NCI-H1417 treated with DMSO at 0.1 percent for 48 hours (cell line): ENCODE data around the gene KSR2.

Source experiments
- DNase-seq: peaks from one replicate; lab custom pipeline; 2025; lab: John Stamatoyannopoulos, UW

Gene KSR2

GRCh38 chr12:117692512-117692911 lies 276.3 kb downstream of the KSR2 start:
- DNase-seq, result no peak

DNA sequence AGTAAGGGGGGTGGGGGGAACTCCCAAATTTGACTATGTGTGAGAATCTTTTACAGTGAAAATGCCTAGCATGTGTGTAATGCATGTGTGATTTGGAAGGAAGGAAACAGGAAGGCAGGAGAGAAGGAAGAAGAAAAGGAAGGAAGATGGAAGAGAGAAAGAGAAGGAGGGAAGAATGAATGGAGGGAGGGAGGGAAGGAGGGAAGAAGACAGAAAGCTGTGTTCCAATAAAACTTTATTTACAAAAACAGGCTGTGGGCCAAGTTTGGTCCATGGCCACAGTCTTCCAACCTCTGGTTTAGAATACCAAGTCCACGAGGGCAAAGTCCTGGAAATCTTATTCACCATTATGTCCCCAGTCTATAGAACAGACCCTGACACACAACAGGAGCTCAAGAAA lies 278.9 kb downstream of the KSR2 start:
- no peak for DNase-seq

- no peak for DNase-seq
These were observed 280.3 kb downstream of the KSR2 start for GRCh38 chr12:117688446-117688845.

DNA sequence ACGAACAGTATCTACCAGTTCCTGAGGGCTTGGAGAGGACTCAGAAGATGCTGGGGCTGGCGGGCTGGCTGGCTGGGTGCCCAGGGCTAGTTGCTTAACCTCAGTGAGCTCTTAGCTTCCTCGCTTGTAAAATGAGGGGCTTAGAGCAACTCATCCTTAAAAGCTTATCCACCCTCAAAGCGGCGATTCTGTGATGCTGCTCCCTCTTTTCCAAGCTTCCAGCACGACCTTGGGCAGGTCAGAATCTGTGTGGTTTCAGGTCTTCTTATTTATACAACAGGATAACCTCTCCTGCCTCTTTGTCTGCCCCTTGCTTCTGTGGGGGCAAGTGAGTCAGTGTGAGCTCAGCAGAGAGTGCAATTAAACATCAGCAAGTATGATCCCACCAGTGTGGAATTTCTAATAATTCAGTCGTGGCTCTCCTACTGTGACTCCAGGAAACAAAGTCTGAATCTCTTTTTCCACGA lies 281.8 kb downstream of the KSR2 start:
- no peak for DNase-seq

GRCh38 chr12:117686210-117686609 lies 282.6 kb downstream of the KSR2 start:
- DNase-seq, result no peak

DNA sequence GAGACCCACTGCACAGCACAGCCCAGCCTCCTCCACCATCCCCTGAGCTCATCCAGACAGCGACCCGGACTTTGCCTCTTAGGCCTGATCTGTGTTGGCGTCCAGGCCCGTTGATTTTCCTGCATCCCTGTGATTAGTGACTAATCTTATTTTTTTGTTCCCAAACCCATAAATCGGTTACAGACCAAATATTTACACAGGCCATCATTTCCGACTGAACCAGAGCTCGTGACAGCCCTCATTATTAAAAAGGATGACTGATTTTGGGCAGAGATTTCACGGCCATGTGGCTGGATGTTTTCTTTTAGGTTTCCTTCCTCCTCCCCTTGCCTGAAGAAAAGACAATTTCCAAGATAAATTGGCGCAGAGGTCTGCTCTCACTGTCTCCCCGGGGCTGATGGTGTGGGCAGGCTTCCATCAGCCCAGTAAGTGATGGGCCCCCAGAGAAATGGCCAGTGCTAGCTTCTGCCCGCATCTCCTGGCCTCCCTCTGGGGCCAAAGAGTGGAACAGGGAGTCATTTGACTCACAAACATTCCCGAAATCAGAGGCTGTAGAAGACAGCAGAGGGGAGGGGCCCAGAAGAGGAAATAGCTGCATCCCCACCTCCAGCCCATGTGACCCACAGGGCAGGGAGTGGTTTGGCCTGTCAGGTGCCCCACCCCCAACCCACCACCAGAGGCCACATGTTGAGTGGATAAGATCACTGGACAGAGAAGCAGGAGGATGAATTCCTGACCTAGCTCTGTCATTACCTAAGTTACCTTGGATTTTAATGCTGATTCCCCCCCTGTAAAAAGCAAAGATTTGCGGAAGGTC lies 283.5 kb downstream of the KSR2 start:
- DNase-seq, result peak; percentile 12

DNA sequence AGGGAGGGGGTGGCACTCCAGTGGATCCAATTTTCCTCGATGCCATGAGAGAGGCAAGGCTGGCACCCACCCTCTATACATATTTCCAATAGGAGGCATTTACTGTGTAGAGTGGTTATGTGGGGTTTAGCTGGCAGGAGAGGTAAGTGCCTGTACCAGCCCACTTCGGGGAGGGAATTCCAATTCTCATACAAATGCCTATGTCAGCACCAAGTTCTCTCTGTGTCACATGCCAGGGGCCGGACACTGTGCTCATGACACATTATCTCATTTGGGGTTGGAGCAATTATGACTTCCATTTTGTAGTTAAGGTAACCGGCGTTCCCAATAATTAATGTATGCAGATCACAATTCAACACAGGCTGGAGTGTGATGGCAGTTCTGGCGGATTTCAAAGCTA lies 284.3 kb downstream of the KSR2 start:
- no peak for DNase-seq

- no peak for DNase-seq
These were observed 288.5 kb downstream of the KSR2 start for GRCh38 chr12:117680312-117680711.

DNA sequence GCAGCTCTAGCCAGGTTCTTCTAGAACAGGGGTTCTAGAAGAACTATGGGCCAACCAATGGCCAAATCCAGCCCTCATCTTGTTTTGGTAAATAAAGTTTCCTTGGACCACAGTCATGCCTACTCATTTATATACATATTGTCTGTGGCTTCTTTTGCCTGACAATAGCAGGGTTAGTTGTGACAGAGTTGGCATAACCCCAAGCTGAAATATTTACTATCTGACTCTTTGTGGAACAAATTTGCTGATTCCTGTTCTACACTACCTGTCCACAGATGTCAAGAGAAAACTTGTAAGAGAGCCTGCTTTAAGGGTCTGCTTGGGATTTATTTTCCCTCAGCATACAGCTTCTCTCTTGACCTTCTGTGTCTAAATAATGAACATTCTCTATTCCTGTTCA lies 289.0 kb downstream of the KSR2 start:
- DNase-seq, result no peak

DNA sequence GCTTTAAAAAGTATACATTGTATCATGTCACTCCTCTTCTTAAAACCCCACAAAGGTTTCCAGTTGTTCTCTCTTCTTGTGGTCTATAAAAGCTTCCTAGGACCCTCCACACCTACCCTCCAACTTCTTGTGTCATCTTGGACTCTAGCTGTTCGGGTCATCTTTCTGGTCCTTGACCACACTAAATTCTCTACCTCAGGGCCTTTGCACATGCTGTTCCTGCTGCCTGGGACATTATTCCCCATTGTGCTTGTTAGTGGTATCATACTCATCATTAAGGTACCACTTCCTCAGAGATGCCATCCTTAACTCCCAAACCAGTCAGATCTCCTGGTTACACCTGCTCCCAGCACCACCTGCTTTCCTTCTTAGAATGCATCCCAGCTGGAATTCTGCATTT lies 294.0 kb downstream of the KSR2 start:
- DNase-seq, result no peak

- no peak for DNase-seq
These were observed 294.5 kb downstream of the KSR2 start for GRCh38 chr12:117674313-117674712.

- DNase-seq, result no peak
These were observed 297.1 kb downstream of the KSR2 start for GRCh38 chr12:117671734-117672133.

DNA sequence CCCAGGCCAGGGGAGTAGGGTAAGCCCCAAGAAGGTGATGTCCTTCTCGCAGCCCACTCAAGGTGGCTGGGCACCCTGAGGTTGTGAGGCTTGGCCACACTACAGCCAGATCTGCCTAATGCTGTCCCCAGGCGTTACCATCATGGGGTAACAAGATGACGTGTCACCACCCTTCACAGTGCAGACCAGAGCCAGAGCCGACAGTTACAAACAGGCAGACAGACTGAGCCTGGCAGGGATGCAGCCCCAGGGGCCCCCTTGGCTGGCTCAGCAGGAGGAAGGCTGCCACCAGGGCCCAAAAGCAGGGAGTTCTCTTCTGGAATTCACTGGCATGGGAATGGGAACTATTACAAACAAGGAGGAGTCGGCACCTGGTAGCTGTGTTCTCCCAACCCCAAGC lies 304.6 kb downstream of the KSR2 start:
- DNase-seq, result no peak

DNA sequence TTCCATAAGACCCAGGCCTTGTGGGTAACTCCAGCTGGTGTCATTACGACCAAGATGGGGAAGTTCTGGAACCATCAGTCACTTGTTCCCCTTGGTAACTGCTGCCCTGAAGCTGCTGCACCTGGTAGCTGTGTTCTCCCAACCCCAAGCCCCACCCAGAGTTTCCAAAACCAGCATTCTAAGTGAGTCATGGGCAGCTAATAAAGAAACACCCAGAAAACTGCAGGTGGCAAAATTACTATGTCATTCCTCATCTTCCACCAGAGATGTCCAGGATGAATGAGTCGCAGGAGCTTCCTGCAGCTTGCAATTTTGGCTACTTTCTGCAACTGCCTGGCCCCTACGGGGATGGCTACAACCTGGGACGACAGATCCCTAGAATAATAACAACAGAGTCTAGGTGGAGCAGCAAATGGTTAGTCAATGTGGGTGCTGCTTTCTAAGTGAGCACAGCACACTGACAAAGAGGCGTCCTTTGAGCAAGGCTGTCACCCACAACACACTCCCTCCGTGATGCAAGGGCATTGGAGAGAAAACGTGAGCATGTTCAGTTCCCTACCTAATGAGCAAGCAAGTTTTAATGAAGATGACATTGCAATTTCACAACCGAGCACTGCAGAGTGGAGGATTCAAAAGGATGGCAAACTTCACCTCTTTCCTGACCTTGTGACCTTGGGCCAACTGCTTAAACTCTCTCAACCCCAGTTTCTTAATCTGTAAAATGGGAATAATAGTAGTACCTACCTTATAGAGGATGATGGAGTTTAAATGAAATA lies 306.0 kb downstream of the KSR2 start:
- no peak for DNase-seq

DNA sequence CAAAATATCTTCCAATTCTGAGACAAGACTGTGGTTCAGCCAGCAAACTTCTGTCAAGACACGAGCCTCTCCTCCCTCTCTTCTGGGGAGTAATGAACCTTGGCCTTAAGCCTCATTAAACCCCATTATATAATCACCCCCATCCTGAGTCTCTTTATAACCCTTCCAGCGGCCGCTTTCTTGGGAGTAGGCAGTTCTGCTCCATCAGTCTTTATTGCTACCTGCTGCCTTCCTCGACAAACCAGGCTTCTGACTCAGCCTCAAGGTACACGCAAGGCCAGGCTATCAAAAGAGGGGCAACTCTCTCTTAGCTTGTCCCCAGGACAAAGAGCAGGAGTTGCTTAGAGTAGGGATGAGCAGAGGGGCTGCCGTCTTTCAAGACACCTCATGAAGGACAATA lies 306.6 kb downstream of the KSR2 start:
- no peak for DNase-seq

DNA sequence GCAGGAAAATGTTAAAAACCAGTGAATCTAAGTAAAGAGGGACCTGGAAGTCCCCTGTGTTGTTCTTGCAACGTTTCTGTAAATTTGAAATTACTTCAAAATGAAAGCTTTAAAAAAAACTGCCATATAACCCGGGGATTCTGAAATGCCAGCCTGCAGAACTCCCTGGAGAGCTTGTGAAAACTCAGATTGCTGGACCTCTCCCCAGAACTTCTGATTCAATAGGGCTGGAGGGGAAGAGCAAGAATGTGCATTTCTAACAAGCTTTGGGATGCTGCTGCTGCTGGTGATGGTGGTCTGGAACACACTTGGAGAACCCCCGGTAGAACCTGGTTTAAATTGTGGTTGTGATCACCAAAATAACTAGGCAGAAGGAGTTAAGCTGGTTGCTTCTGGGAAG lies 307.3 kb downstream of the KSR2 start:
- DNase-seq, result no peak

GRCh38 chr12:117660896-117661295 lies 307.9 kb downstream of the KSR2 start:
- DNase-seq, result no peak

DNA sequence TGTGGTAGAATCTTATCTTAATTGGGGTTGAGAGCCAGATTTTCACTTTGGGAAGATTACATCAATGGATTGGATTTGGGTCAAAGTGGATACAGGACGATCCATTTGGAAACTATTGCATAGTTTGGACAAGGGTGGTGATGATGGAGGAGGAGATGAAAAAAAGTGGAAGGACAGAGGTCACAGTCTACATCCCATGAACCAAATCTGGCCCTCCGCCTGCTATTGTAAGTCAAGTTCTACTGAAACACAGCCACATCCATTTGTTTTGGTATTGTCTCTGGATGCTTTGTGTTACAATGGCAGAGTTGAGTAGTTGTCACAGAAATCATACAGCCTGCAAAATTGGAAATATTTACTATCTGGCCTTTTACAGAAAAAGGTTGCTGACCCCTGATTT lies 310.6 kb downstream of the KSR2 start:
- no peak for DNase-seq

- DNase-seq, result no peak
These were observed 319.0 kb downstream of the KSR2 start for GRCh38 chr12:117649796-117650195.

- peak; percentile 30 for DNase-seq
These were observed 322.3 kb downstream of the KSR2 start for GRCh38 chr12:117646520-117646919.

DNA sequence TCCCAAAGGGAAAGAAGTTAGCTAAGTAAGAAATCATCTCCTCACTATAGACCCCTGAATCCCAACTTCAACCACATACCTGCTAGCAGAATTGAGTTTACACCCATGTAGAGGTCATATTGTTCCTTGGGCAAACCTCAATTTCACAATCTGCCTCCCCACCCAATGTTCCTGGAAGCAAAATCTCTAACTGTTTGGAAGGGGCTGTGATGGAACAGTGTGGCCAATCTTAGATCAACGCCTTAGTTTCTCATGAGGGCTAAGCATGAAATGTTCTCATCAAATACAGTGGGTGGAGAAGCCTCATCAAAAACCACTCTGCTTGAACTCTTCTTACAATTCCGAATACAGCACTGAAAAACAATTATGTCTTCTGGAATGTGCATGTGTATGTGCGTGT lies 323.3 kb downstream of the KSR2 start:
- no peak for DNase-seq

- DNase-seq, result no peak
These were observed 324.8 kb downstream of the KSR2 start for GRCh38 chr12:117643971-117644370.

DNA sequence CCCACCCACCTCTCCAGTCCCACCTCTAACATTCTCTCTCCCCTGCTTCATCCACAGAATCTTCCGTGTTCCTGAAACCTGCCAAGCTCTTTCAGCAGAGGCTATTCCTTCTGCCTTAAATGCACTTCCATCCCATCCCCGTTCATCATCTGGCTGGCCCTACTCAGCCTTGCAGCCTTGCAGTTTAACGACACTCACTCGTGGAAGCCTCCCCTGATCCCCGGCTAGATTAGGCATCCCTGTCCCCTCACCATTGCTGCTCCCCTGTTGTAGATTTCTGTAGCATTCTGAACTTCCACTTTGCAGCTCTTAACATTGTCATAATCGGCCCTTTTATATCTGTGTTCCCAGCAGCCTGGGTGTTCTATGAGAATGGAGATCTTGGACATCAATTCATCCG lies 326.9 kb downstream of the KSR2 start:
- DNase-seq, result no peak
